Mesodermal cell (in vitro differentiated cells): Measurements from ENCODE around the gene ELP4.

Experiments
- H3K27ac ChIP-seq: 2 replicates; pipeline ENCODE4 v1.7.0; 2013; ENCODE audit warnings: mild to moderate bottlenecking, low read depth, low read length, moderate library complexity; ENCODE audit not compliant: severe bottlenecking
- H3K36me3 ChIP-seq: 2 replicates; pipeline ENCODE4 v1.7.1; 2013; ENCODE audit warnings: mild to moderate bottlenecking, low read length, moderate library complexity; ENCODE audit not compliant: control insufficient read depth, insufficient read depth
- H3K4me1 ChIP-seq: one replicate; pipeline ENCODE4 v1.7.1; 2013; ENCODE audit warnings: mild to moderate bottlenecking, low read length; ENCODE audit not compliant: insufficient read depth, control insufficient read depth, poor library complexity, severe bottlenecking
- H3K4me3 ChIP-seq: 2 replicates; pipeline ENCODE4 v1.7.0; 2013; ENCODE audit warnings: low read length, control low read depth, mild to moderate bottlenecking; ENCODE audit not compliant: insufficient read depth, poor library complexity, severe bottlenecking; ENCODE audit errors: extremely low read depth
- H3K9me3 ChIP-seq: 2 replicates; pipeline ENCODE4 v1.7.1; 2013; ENCODE audit warnings: mild to moderate bottlenecking, low read length, moderate library complexity; ENCODE audit not compliant: control insufficient read depth
- whole genome bisulfite sequencing, 2 experiments: methylation state at CpG; one replicate each; pipeline ENCODE4 v1.1.5; 2013; ENCODE audit warnings: missing lambda C conversion rate in 2 of 2; ENCODE audit not compliant: insufficient coverage in 2 of 2; 5-methylcytosine and 5-hydroxymethylcytosine counted together

The ELP4 gene

GRCh38 chr11:31810779-31811647 is 301.4 kb downstream of the ELP4 start, which contains the start of gene PAX6:
PAX6 (minus strand) TSS chr11:31811322; CDS start chr11:31806411, 4,911 bp downstream.
- Histone ChIP-seq H3K4me1 (peaks cover 32% of the 10 kb centered on the region), H3K36me3 (no peaks in the 10 kb centered on the region), H3K9me3 (no peaks in the 10 kb centered on the region), H3K27ac (no peak within 1 kb of the TSS), H3K4me3 (peak within 1 kb of the TSS; percentile 24)
- 0 to 1% methylated on average over 37 to 39 of the region's 49 CpGs for WGBS, 2 experiments

- H3K4me1 ChIP-seq: peaks cover 37% of the 10 kb centered on the region
- 1% methylated on average over 41 to 50 of the region's 63 CpGs for WGBS, 2 experiments
- no peaks in the 10 kb centered on the region for H3K9me3 ChIP-seq
- H3K27ac ChIP-seq: no peak overlapping the region
- peak overlapping the region; percentile 2 for H3K4me3 ChIP-seq
- no peaks in the 10 kb centered on the region for H3K36me3 ChIP-seq
These were observed 303.1 kb downstream of the ELP4 start for GRCh38 chr11:31812383-31813381.

- Histone ChIP-seq H3K36me3 (no peaks in the 10 kb centered on the region), H3K27ac (no peak overlapping the region), H3K4me3 (peak overlapping the region; percentile 14), H3K9me3 (no peaks in the 10 kb centered on the region), H3K4me1 (peaks cover 37% of the 10 kb centered on the region)
- WGBS, 2 experiments: 0 to 1% methylated on average over 10 to 29 of the region's 35 CpGs
These were observed 304.0 kb downstream of the ELP4 start for GRCh38 chr11:31813391-31814175.

GRCh38 chr11:31814176-31814868 is 304.8 kb downstream of the ELP4 start:
- H3K27ac ChIP-seq: no peak overlapping the region
- no peaks in the 10 kb centered on the region for H3K36me3 ChIP-seq
- WGBS, 2 experiments: 0 to 1% methylated on average over 22 to 29 of the region's 38 CpGs
- no peaks in the 10 kb centered on the region for H3K9me3 ChIP-seq
- H3K4me3 ChIP-seq: no peak overlapping the region
- H3K4me1 ChIP-seq: peaks cover 37% of the 10 kb centered on the region

- no peak overlapping the region for H3K27ac ChIP-seq
- WGBS, 2 experiments: 0% methylated on average over 30 to 41 of the region's 57 CpGs
- H3K4me1 ChIP-seq: peaks cover 31% of the 10 kb centered on the region
- H3K36me3 ChIP-seq: no peaks in the 10 kb centered on the region
- H3K9me3 ChIP-seq: no peaks in the 10 kb centered on the region
- H3K4me3 ChIP-seq: peak overlapping the region; percentile 8
These were observed 306.3 kb downstream of the ELP4 start for GRCh38 chr11:31815711-31816467.

GRCh38 chr11:31816468-31817053 is 307.0 kb downstream of the ELP4 start:
- 1 to 2% methylated on average over 28 to 38 of the region's 40 CpGs for WGBS, 2 experiments
- Histone ChIP-seq H3K4me3 (no peak overlapping the region), H3K27ac (no peak overlapping the region), H3K36me3 (no peaks in the 10 kb centered on the region), H3K4me1 (peaks cover 31% of the 10 kb centered on the region), H3K9me3 (no peaks in the 10 kb centered on the region)

- H3K27ac ChIP-seq: no peak overlapping the region
These were observed 307.6 kb downstream of the ELP4 start for GRCh38 chr11:31817054-31817620.

GRCh38 chr11:31817621-31818424 is 308.3 kb downstream of the ELP4 start:
- Histone ChIP-seq H3K36me3 (no peaks in the 10 kb centered on the region), H3K4me1 (peaks cover 23% of the 10 kb centered on the region), H3K4me3 (peak overlapping the region; percentile 5), H3K9me3 (no peaks in the 10 kb centered on the region), H3K27ac (no peak overlapping the region)
- 0% methylated on average over 45 to 55 of the region's 58 CpGs for WGBS, 2 experiments

More at GRCh38 chr11:31817054-31817620, 307.6 kb downstream of the ELP4 start:
- WGBS, 2 experiments: 1% methylated on average over 45 to 47 of the region's 48 CpGs
- no peaks in the 10 kb centered on the region for H3K36me3 ChIP-seq
- H3K4me1 ChIP-seq: peaks cover 29% of the 10 kb centered on the region
- no peak overlapping the region for H3K4me3 ChIP-seq
- no peaks in the 10 kb centered on the region for H3K9me3 ChIP-seq
